Measurements from ENCODE around the gene AMOTL1. TPM values are rescaled to one million over a fixed set of nuclear protein-coding genes. Genes with fewer than 3 reads are reported as not detected.
A peak's percentile ranks its signal among the peaks of the same experiment; 100 is the strongest.

AMOTL1 gene
- total RNA-seq, 1 donor, result 64.7 TPM

- no peak for DNase-seq (ENCODE audit: low read depth)
- no peak for TF ChIP-seq CTCF (IDR thresholded peaks at IDR 0.05; ENCODE audit: insufficient read depth, low read length)
- H3K4me3 ChIP-seq (ENCODE audit: low read depth, low read length), result no peak overlapping the region
Observed at GRCh38 chr11:94869186-94869585, 101.0 kb downstream of the AMOTL1 start.

GRCh38 chr11:94870422-94870821, 102.3 kb downstream of the AMOTL1 start:
- DNase-seq (ENCODE audit: low read depth), result no peak
- no peak for TF ChIP-seq CTCF (IDR thresholded peaks at IDR 0.05; ENCODE audit: insufficient read depth, low read length)
- no peak overlapping the region for H3K4me3 ChIP-seq (ENCODE audit: low read depth, low read length)

GRCh38 chr11:94871491-94872185, 103.5 kb downstream of the AMOTL1 start:
- TF ChIP-seq CTCF (IDR thresholded peaks at IDR 0.05; ENCODE audit: insufficient read depth, low read length), result no peak
- DNase-seq (ENCODE audit: low read depth), result no peak
- no peak overlapping the region for H3K4me3 ChIP-seq (ENCODE audit: low read depth, low read length)

- H3K4me3 ChIP-seq (ENCODE audit: low read depth, low read length), result no peak overlapping the region
- TF ChIP-seq CTCF (IDR thresholded peaks at IDR 0.05; ENCODE audit: insufficient read depth, low read length), result peak; percentile 25
- peak; percentile 29 for DNase-seq (ENCODE audit: low read depth)
Observed at GRCh38 chr11:94873916-94874540, 105.9 kb downstream of the AMOTL1 start.

- no peak overlapping the region for H3K4me3 ChIP-seq (ENCODE audit: low read depth, low read length)
- no peak for TF ChIP-seq CTCF (IDR thresholded peaks at IDR 0.05; ENCODE audit: insufficient read depth, low read length)
- no peak for DNase-seq (ENCODE audit: low read depth)
Observed at GRCh38 chr11:94876222-94876621, 108.1 kb downstream of the AMOTL1 start.

GRCh38 chr11:94876645-94877442, 108.7 kb downstream of the AMOTL1 start:
- DNase-seq (ENCODE audit: low read depth), result peak; percentile 93
- peak; percentile 36 for TF ChIP-seq CTCF (IDR thresholded peaks at IDR 0.05; ENCODE audit: insufficient read depth, low read length)
- no peak overlapping the region for H3K4me3 ChIP-seq (ENCODE audit: low read depth, low read length)

All from fibroblast of the aortic adventitia (primary cell).